ENCODE measurements around the gene LDB3.

The LDB3 gene

DNA sequence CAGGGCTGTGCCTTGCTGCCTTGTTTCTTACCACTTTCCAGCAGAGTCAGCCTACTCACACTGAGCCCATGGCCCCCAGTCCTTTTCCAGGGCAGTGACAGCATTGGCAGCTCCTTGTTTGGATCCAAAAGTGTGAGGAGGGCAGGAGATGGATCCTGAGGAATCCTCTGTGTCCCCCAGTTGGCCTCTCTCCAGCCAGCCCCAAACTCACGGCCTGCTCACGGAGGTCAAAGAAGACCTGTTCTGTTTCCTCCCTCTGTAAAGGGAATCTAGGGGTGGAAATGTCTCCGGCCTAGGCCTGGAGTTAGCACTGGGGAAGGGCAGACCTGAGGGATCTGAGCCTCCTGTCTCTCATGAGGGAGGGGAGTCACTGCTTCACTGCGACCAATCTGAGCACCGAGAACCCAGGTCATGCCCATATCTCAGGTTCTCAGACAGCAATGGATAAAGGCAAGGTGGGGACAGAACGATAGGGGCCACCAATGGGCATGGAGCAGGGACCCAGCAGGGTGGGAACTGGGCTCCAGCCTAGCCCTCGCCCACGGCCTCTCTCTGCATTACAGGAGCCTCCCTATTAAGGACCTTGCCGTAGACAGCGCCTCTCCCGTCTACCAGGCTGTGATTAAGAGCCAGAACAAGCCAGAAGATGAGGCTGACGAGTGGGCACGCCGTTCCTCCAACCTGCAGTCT lies 23.2 kb downstream of the LDB3 start:
- Histone ChIP-seq H3K9me3 (ENCODE audit: control insufficient read depth, insufficient read depth, low read depth, low read length) (no peaks in the 10 kb centered on the region), H3K36me3 (ENCODE audit: control insufficient read depth in 2 of 2, insufficient read depth in 1 of 2, low read length in 2 of 2) (no peaks in the 10 kb centered on the region), H3K4me1 (ENCODE audit: control insufficient read depth, insufficient read depth, low read length) (no peaks in the 10 kb centered on the region), H3K4me3 (ENCODE audit: low read depth, low read length) (no peak overlapping the region), H3K27ac (ENCODE audit: extremely low read depth, low read depth, low read length) (no peak overlapping the region)
- POLR2A ChIA-PET = interaction anchor here (1.0 kb wide), 1 partner anchor 20 kb away, joined by 3 read pairs; no protein-coding TSS in a partner anchor
- TF ChIP-seq GLIS1 (tag by site-specific recombination; IDR thresholded peaks at IDR 0.05) (no peak), ZNF747 (tag by site-specific recombination; IDR thresholded peaks at IDR 0.05) (no peak), ZNF610 (tag by site-specific recombination; IDR thresholded peaks at IDR 0.05; ENCODE audit: borderline replicate concordance) (no peak), WT1 (tag by site-specific recombination; IDR thresholded peaks at IDR 0.05) (no peak), ZNF155 (tag by site-specific recombination; IDR thresholded peaks at IDR 0.05) (no peak)
- TF ChIP-seq, protein P1, sequence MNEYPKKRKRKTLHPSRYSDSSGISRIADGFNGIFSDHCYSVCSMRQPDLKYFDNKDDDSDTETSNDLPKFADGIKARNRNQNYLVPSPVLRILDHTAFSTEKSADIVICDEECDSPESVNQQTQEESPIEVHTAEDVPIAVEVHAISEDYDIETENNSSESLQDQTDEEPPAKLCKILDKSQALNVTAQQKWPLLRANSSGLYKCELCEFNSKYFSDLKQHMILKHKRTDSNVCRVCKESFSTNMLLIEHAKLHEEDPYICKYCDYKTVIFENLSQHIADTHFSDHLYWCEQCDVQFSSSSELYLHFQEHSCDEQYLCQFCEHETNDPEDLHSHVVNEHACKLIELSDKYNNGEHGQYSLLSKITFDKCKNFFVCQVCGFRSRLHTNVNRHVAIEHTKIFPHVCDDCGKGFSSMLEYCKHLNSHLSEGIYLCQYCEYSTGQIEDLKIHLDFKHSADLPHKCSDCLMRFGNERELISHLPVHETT (tag by site-specific recombination; IDR thresholded peaks at IDR 0.05) = no peak
- TF ChIP-seq, protein P2, sequence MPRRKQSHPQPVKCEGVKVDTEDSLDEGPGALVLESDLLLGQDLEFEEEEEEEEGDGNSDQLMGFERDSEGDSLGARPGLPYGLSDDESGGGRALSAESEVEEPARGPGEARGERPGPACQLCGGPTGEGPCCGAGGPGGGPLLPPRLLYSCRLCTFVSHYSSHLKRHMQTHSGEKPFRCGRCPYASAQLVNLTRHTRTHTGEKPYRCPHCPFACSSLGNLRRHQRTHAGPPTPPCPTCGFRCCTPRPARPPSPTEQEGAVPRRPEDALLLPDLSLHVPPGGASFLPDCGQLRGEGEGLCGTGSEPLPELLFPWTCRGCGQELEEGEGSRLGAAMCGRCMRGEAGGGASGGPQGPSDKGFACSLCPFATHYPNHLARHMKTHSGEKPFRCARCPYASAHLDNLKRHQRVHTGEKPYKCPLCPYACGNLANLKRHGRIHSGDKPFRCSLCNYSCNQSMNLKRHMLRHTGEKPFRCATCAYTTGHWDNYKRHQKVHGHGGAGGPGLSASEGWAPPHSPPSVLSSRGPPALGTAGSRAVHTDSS (tag by site-specific recombination; IDR thresholded peaks at IDR 0.05) = no peak
- TF ChIP-seq, protein P3, sequence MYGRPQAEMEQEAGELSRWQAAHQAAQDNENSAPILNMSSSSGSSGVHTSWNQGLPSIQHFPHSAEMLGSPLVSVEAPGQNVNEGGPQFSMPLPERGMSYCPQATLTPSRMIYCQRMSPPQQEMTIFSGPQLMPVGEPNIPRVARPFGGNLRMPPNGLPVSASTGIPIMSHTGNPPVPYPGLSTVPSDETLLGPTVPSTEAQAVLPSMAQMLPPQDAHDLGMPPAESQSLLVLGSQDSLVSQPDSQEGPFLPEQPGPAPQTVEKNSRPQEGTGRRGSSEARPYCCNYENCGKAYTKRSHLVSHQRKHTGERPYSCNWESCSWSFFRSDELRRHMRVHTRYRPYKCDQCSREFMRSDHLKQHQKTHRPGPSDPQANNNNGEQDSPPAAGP (tag by site-specific recombination; IDR thresholded peaks at IDR 0.05) = no peak
- TF ChIP-seq, protein P4, sequence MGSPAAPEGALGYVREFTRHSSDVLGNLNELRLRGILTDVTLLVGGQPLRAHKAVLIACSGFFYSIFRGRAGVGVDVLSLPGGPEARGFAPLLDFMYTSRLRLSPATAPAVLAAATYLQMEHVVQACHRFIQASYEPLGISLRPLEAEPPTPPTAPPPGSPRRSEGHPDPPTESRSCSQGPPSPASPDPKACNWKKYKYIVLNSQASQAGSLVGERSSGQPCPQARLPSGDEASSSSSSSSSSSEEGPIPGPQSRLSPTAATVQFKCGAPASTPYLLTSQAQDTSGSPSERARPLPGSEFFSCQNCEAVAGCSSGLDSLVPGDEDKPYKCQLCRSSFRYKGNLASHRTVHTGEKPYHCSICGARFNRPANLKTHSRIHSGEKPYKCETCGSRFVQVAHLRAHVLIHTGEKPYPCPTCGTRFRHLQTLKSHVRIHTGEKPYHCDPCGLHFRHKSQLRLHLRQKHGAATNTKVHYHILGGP (tag by site-specific recombination; IDR thresholded peaks at IDR 0.05) = no peak
- CTCF ChIA-PET = interaction anchor here (0.5 to 2.9 kb wide), 4 partner anchors 207 to 334 kb away, joined by 4 to 34 read pairs (median 6); no protein-coding TSS in a partner anchor

DNA sequence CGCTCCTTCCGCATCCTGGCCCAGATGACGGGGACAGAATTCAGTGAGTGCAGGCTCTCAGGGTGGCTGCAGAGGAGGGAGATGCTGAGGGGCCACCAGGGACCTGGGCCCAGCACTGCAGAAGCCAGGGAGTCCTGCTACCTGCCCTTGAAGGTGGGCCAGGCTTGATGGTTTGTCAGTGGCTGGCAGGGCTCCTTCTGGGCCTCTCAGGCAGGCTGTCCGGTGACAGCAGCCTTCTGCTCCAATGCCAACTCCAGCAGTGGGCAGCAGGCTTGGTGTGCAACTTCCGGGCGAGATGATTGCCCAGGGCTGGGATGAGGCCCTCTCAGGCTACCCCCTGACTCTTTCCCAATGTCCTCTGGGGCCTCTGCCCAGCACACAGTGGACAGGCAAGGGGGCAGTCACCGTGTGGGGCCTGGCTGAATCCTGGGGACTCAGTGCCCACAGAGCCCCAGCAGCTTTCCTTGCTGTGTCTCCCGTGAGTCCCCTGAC lies 23.8 kb downstream of the LDB3 start:
- no peak overlapping the region for H3K27ac ChIP-seq (ENCODE audit: extremely low read depth, low read depth, low read length)
- no peaks in the 10 kb centered on the region for H3K9me3 ChIP-seq (ENCODE audit: control insufficient read depth, insufficient read depth, low read depth, low read length)
- no peaks in the 10 kb centered on the region for H3K36me3 ChIP-seq (ENCODE audit: control insufficient read depth in 2 of 2, insufficient read depth in 1 of 2, low read length in 2 of 2)
- no peaks in the 10 kb centered on the region for H3K4me1 ChIP-seq (ENCODE audit: control insufficient read depth, insufficient read depth, low read length)
- H3K4me3 ChIP-seq (ENCODE audit: low read depth, low read length) = no peak overlapping the region
- CTCF ChIA-PET = interaction anchor here (0.5 to 2.9 kb wide), 4 partner anchors 21 to 333 kb away, joined by 4 to 34 read pairs (median 6); no protein-coding TSS in a partner anchor
- POLR2A ChIA-PET = interaction anchor here (1.0 kb wide), 1 partner anchor 20 kb away, joined by 3 read pairs; no protein-coding TSS in a partner anchor
- no peak for TF ChIP-seq ZNF600 (tag by site-specific recombination; IDR thresholded peaks at IDR 0.05)
- TF ChIP-seq ZNF585B (tag by site-specific recombination; IDR thresholded peaks at IDR 0.05) = no peak
- no peak for TF ChIP-seq ZNF140 (tag by site-specific recombination; IDR thresholded peaks at IDR 0.05)
- TF ChIP-seq, protein P5, sequence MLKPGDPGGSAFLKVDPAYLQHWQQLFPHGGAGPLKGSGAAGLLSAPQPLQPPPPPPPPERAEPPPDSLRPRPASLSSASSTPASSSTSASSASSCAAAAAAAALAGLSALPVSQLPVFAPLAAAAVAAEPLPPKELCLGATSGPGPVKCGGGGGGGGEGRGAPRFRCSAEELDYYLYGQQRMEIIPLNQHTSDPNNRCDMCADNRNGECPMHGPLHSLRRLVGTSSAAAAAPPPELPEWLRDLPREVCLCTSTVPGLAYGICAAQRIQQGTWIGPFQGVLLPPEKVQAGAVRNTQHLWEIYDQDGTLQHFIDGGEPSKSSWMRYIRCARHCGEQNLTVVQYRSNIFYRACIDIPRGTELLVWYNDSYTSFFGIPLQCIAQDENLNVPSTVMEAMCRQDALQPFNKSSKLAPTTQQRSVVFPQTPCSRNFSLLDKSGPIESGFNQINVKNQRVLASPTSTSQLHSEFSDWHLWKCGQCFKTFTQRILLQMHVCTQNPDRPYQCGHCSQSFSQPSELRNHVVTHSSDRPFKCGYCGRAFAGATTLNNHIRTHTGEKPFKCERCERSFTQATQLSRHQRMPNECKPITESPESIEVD (tag by site-specific recombination; IDR thresholded peaks at IDR 0.05) = no peak
- TF ChIP-seq KLF9 (tag by site-specific recombination; IDR thresholded peaks at IDR 0.05; ENCODE audit: low read depth) = no peak
- TF ChIP-seq HOXD13 (CRISPR knock-in tag; IDR thresholded peaks at IDR 0.05; ENCODE audit: borderline replicate concordance) = no peak
- TF ChIP-seq ZNF561 (tag by site-specific recombination; IDR thresholded peaks at IDR 0.05; ENCODE audit: borderline replicate concordance) = no peak
- TF ChIP-seq, protein P6, sequence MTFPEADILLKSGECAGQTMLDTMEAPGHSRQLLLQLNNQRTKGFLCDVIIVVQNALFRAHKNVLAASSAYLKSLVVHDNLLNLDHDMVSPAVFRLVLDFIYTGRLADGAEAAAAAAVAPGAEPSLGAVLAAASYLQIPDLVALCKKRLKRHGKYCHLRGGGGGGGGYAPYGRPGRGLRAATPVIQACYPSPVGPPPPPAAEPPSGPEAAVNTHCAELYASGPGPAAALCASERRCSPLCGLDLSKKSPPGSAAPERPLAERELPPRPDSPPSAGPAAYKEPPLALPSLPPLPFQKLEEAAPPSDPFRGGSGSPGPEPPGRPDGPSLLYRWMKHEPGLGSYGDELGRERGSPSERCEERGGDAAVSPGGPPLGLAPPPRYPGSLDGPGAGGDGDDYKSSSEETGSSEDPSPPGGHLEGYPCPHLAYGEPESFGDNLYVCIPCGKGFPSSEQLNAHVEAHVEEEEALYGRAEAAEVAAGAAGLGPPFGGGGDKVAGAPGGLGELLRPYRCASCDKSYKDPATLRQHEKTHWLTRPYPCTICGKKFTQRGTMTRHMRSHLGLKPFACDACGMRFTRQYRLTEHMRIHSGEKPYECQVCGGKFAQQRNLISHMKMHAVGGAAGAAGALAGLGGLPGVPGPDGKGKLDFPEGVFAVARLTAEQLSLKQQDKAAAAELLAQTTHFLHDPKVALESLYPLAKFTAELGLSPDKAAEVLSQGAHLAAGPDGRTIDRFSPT (tag by site-specific recombination; IDR thresholded peaks at IDR 0.05) = no peak
- no peak for TF ChIP-seq ZNF223 (tag by site-specific recombination; IDR thresholded peaks at IDR 0.05)
- TF ChIP-seq, protein P1 (tag by site-specific recombination; IDR thresholded peaks at IDR 0.05) = no peak
- TF ChIP-seq ZSCAN23 (tag by site-specific recombination; IDR thresholded peaks at IDR 0.05) = no peak
- no peak for TF ChIP-seq ZNF2 (tag by site-specific recombination; IDR thresholded peaks at IDR 0.05)
- TF ChIP-seq, protein P7, sequence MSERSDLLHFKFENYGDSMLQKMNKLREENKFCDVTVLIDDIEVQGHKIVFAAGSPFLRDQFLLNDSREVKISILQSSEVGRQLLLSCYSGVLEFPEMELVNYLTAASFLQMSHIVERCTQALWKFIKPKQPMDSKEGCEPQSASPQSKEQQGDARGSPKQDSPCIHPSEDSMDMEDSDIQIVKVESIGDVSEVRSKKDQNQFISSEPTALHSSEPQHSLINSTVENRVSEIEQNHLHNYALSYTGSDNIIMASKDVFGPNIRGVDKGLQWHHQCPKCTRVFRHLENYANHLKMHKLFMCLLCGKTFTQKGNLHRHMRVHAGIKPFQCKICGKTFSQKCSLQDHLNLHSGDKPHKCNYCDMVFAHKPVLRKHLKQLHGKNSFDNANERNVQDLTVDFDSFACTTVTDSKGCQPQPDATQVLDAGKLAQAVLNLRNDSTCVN (tag by site-specific recombination; optimal IDR thresholded peaks at IDR 0.05) = no peak
